ENCODE measurements around the gene MRPS18A. TPM values are rescaled to one million over a fixed set of nuclear protein-coding genes. Genes with fewer than 3 reads are reported as not detected.
A peak's percentile ranks its signal among the peaks of the same experiment; 100 is the strongest.

MRPS18A gene
- total and polyA plus RNA-seq, 2 of the 13 experiments (the other 11 are each of a cell fraction or from before 2014, with no cell fraction given), result 87.8 to 89.1 TPM

DNA sequence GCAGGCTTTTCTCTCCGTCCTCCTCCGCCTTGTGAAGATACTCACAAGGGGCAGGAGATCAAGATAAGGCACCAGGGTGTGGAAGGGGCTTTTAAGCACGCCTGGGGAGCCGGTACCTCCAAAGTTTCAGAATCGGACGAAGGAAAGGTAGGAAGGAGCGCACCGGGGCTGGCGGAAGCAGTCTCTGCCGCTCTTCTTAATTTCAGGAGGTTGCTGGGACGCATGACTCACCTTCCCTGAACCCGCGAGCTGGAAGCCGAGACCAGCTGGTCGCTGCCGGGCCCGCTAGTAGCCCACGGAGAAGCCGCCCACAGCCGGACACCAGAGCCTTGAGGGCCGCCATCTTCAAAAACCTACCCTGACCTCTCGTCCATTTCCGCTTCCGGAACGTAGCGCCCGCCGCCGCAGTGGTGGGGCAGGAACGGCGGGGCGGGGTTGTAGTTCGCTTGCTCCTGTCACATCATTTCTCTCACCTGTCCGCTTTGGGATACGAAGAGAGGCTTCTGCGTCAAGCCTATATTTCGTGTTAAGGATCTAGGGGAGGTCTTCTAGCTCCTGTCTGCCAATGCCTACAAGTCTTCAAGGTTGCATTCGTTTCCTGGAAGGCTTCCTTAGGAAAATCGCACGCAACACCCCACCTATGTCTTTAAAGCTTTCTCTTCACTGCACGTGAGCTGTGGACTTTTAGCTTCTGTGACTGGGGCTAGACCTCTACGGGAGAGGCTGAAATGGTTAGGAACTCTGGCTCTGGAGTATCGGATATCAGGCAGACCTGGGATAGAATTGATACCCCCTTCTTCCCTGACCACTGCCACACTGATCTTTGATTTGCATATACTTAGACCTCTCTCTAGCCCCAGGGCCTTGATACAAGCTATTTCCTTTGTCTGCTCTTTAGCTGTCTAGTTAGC is at the start of gene MRPS18A (continued):
- TF ChIP-seq, protein P1, sequence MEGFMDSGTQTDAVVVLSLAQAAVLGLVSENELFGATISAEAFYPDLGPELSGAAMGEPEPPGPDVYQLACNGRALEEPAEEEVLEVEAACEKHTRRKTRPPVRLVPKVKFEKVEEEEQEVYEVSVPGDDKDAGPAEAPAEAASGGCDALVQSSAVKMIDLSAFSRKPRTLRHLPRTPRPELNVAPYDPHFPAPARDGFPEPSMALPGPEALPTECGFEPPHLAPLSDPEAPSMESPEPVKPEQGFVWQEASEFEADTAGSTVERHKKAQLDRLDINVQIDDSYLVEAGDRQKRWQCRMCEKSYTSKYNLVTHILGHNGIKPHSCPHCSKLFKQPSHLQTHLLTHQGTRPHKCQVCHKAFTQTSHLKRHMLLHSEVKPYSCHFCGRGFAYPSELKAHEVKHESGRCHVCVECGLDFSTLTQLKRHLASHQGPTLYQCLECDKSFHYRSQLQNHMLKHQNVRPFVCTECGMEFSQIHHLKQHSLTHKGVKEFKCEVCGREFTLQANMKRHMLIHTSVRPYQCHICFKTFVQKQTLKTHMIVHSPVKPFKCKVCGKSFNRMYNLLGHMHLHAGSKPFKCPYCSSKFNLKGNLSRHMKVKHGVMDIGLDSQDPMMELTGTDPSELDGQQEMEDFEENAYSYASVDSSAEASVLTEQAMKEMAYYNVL (CRISPR knock-in tag; IDR thresholded peaks at IDR 0.05; ENCODE audit: borderline replicate concordance), result peak; percentile 75; the same call in 1 of the 2 replicates
- TF ChIP-seq ZNF644 (CRISPR knock-in tag; IDR thresholded peaks at IDR 0.05; ENCODE audit: low read depth), result no peak
- TF ChIP-seq, protein P2, sequence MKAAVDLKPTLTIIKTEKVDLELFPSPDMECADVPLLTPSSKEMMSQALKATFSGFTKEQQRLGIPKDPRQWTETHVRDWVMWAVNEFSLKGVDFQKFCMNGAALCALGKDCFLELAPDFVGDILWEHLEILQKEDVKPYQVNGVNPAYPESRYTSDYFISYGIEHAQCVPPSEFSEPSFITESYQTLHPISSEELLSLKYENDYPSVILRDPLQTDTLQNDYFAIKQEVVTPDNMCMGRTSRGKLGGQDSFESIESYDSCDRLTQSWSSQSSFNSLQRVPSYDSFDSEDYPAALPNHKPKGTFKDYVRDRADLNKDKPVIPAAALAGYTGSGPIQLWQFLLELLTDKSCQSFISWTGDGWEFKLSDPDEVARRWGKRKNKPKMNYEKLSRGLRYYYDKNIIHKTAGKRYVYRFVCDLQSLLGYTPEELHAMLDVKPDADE (CRISPR knock-in tag; IDR thresholded peaks at IDR 0.05), result no peak
- TF ChIP-seq, protein P3, sequence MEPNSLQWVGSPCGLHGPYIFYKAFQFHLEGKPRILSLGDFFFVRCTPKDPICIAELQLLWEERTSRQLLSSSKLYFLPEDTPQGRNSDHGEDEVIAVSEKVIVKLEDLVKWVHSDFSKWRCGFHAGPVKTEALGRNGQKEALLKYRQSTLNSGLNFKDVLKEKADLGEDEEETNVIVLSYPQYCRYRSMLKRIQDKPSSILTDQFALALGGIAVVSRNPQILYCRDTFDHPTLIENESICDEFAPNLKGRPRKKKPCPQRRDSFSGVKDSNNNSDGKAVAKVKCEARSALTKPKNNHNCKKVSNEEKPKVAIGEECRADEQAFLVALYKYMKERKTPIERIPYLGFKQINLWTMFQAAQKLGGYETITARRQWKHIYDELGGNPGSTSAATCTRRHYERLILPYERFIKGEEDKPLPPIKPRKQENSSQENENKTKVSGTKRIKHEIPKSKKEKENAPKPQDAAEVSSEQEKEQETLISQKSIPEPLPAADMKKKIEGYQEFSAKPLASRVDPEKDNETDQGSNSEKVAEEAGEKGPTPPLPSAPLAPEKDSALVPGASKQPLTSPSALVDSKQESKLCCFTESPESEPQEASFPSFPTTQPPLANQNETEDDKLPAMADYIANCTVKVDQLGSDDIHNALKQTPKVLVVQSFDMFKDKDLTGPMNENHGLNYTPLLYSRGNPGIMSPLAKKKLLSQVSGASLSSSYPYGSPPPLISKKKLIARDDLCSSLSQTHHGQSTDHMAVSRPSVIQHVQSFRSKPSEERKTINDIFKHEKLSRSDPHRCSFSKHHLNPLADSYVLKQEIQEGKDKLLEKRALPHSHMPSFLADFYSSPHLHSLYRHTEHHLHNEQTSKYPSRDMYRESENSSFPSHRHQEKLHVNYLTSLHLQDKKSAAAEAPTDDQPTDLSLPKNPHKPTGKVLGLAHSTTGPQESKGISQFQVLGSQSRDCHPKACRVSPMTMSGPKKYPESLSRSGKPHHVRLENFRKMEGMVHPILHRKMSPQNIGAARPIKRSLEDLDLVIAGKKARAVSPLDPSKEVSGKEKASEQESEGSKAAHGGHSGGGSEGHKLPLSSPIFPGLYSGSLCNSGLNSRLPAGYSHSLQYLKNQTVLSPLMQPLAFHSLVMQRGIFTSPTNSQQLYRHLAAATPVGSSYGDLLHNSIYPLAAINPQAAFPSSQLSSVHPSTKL (CRISPR knock-in tag; IDR thresholded peaks at IDR 0.05), result peak; percentile 69
- TF ChIP-seq ZNF619 (CRISPR knock-in tag; IDR thresholded peaks at IDR 0.05), result peak; percentile 52; the same call in 1 of the 2 replicates
- TF ChIP-seq MXI1 (IDR thresholded peaks at IDR 0.05; ENCODE audit: borderline replicate concordance, low read depth, low read length), result no peak
- TF ChIP-seq, protein P4, sequence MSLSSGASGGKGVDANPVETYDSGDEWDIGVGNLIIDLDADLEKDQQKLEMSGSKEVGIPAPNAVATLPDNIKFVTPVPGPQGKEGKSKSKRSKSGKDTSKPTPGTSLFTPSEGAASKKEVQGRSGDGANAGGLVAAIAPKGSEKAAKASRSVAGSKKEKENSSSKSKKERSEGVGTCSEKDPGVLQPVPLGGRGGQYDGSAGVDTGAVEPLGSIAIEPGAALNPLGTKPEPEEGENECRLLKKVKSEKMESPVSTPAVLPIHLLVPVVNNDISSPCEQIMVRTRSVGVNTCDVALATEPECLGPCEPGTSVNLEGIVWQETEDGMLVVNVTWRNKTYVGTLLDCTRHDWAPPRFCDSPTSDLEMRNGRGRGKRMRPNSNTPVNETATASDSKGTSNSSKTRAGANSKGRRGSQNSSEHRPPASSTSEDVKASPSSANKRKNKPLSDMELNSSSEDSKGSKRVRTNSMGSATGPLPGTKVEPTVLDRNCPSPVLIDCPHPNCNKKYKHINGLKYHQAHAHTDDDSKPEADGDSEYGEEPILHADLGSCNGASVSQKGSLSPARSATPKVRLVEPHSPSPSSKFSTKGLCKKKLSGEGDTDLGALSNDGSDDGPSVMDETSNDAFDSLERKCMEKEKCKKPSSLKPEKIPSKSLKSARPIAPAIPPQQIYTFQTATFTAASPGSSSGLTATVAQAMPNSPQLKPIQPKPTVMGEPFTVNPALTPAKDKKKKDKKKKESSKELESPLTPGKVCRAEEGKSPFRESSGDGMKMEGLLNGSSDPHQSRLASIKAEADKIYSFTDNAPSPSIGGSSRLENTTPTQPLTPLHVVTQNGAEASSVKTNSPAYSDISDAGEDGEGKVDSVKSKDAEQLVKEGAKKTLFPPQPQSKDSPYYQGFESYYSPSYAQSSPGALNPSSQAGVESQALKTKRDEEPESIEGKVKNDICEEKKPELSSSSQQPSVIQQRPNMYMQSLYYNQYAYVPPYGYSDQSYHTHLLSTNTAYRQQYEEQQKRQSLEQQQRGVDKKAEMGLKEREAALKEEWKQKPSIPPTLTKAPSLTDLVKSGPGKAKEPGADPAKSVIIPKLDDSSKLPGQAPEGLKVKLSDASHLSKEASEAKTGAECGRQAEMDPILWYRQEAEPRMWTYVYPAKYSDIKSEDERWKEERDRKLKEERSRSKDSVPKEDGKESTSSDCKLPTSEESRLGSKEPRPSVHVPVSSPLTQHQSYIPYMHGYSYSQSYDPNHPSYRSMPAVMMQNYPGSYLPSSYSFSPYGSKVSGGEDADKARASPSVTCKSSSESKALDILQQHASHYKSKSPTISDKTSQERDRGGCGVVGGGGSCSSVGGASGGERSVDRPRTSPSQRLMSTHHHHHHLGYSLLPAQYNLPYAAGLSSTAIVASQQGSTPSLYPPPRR (CRISPR knock-in tag; IDR thresholded peaks at IDR 0.05; ENCODE audit: borderline replicate concordance), result peak; percentile 73
- 0 out of 2 replicates have a peak, but pooled peaks have one; percentile 57 for TF ChIP-seq ZNF333 (CRISPR knock-in tag; IDR thresholded peaks at IDR 0.05; ENCODE audit: borderline replicate concordance)
- no peak for TF ChIP-seq NR1H2 (CRISPR knock-in tag; IDR thresholded peaks at IDR 0.05; ENCODE audit: borderline replicate concordance, low read depth)
- TF ChIP-seq ZNF660 (CRISPR knock-in tag; IDR thresholded peaks at IDR 0.05; ENCODE audit: borderline replicate concordance, low read depth), result no peak
- TF ChIP-seq, protein P5, sequence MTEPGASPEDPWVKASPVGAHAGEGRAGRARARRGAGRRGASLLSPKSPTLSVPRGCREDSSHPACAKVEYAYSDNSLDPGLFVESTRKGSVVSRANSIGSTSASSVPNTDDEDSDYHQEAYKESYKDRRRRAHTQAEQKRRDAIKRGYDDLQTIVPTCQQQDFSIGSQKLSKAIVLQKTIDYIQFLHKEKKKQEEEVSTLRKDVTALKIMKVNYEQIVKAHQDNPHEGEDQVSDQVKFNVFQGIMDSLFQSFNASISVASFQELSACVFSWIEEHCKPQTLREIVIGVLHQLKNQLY (CRISPR knock-in tag; IDR thresholded peaks at IDR 0.05), result no peak
- TF ChIP-seq NFKB2 (CRISPR knock-in tag; IDR thresholded peaks at IDR 0.05; ENCODE audit: borderline replicate concordance), result peak; percentile 73; the same call in 1 of the 2 replicates
- TF ChIP-seq SETDB1 (CRISPR knock-in tag; IDR thresholded peaks at IDR 0.05; ENCODE audit: borderline replicate concordance), result 0 out of 2 replicates have a peak, but pooled peaks have one; percentile 67
- no peak; the same call in 1 of the 2 replicates for TF ChIP-seq WIZ (CRISPR knock-in tag; IDR thresholded peaks at IDR 0.05)
- TF ChIP-seq CBX1 (IDR thresholded peaks at IDR 0.05; ENCODE audit: low read depth), result no peak

Measured in HepG2 (cell line).